T-helper 2 cell treated with Interferon-gamma antibody and Interleukin-4, amounts not matched to agents 100 ng/mL and 5 ng/mL, for 36 hours (primary cell): ENCODE measurements around the gene PHKG1. TPM values are rescaled to one million over a fixed set of nuclear protein-coding genes. Genes with fewer than 3 reads are reported as not detected.
"Not testable (repeated sequence)": the region's sequence is repeated elsewhere in the genome, so short reads cannot be mapped to it uniquely, and the experiment has no call there.

Experiments
- intact Hi-C: fragments of 100-400 bp; cut with micrococcal nuclease; formaldehyde crosslinking; loops from one replicate; pipeline ENCODE4 v1.15.1; 2023
- total RNA-seq: library from RNA; stranded (reverse); gene quantifications from 2 replicates; pipeline ENCODE4 v1.2.3, GENCODE V29; 2022

PHKG1 gene
- total RNA-seq, 1 donor from 2014 or later: 3.6 TPM

- intact Hi-C loops: no loop called here
Observed at GRCh38 chr7:56083150-56083785, 9.5 kb downstream of the PHKG1 start.

GRCh38 chr7:56081626-56082340 lies 11.0 kb downstream of the PHKG1 start:
- intact Hi-C loops: no loop called here

- intact Hi-C loops: not testable (repeated sequence)
Observed at GRCh38 chr7:56080726-56081435, 11.9 kb downstream of the PHKG1 start.

GRCh38 chr7:56079450-56080185 lies 13.1 kb downstream of the PHKG1 start:
- intact Hi-C loops: no loop called here

- intact Hi-C loops: no loop called here
Observed at GRCh38 chr7:56078196-56078595, 14.6 kb downstream of the PHKG1 start.

GRCh38 chr7:56077681-56078080 lies 15.1 kb downstream of the PHKG1 start:
- intact Hi-C loops: no loop called here

GRCh38 chr7:56074371-56074791 lies 18.4 kb downstream of the PHKG1 start:
- intact Hi-C loops: loop anchor here (1.0 kb wide), 3 partner anchors 10 to 433 kb away; partner anchors contain the start of gene SUMF2

- intact Hi-C loops: not testable (repeated sequence)
Observed at GRCh38 chr7:56066376-56066775, 26.4 kb downstream of the PHKG1 start.

- intact Hi-C loops: loop anchor here (1.0 kb wide), 5 partner anchors 10 to 113 kb away; partner anchors contain the start of genes CCT6A, CHCHD2, MRPS17 and PSPH
Observed at GRCh38 chr7:56063882-56064625, 28.7 kb downstream of the PHKG1 start, which contains the start of gene SUMF2. Gene SUMF2 (plus strand): TSS chr7:56064286. CDS start chr7:56064312, 26 bp downstream.

GRCh38 chr7:56063500-56063881 lies 29.3 kb downstream of the PHKG1 start:
- intact Hi-C loops: no loop called here

- intact Hi-C loops: no loop called here
Observed at GRCh38 chr7:56062382-56062781, 30.4 kb downstream of the PHKG1 start.

GRCh38 chr7:56053993-56054392 lies 38.8 kb downstream of the PHKG1 start:
- intact Hi-C loops: loop anchor here (5.0 kb wide), 3 partner anchors 167 to 687 kb away; partner anchors contain the start of genes LANCL2, VOPP1 and ZNF713

- intact Hi-C loops: loop anchor here (5.0 kb wide), 3 partner anchors 166 to 686 kb away; partner anchors contain the start of genes LANCL2, VOPP1 and ZNF713
Observed at GRCh38 chr7:56053379-56053778, 39.4 kb downstream of the PHKG1 start.

GRCh38 chr7:56051339-56052191 lies 41.2 kb downstream of the PHKG1 start, which contains the start of the genes CCT6A and PSPH:
Gene CCT6A (plus strand): TSS chr7:56051765. CDS start chr7:56051849, 84 bp downstream.
Gene PSPH (minus strand): TSS chr7:56051444. CDS start chr7:56021212, 30,232 bp downstream.
- intact Hi-C loops: loop anchor here (1.0 to 5.0 kb wide), 8 partner anchors 13 to 684 kb away; partner anchors contain the start of genes CHCHD2, LANCL2, MRPS17 and SUMF2

GRCh38 chr7:56051053-56051338 lies 41.8 kb downstream of the PHKG1 start:
- intact Hi-C loops: loop anchor here (1.0 to 5.0 kb wide), 8 partner anchors 13 to 684 kb away; partner anchors contain the start of genes CHCHD2, LANCL2, MRPS17 and SUMF2

GRCh38 chr7:56048763-56049162 lies 44.0 kb downstream of the PHKG1 start:
- intact Hi-C loops: not testable (repeated sequence)

- intact Hi-C loops: no loop called here
Observed at GRCh38 chr7:56048245-56048644, 44.5 kb downstream of the PHKG1 start.

GRCh38 chr7:56047446-56048116 lies 45.2 kb downstream of the PHKG1 start:
- intact Hi-C loops: not testable (repeated sequence)
